GM12892 (cell line): ENCODE measurements around the gene RACGAP1. TPM values are rescaled to one million over a fixed set of nuclear protein-coding genes. Genes with fewer than 3 reads are reported as not detected.

Source experiments
- DNase-seq: peaks from one replicate; pipeline ENCODE4 v3.0.0; 2011; ENCODE audit not compliant: insufficient read length
- FAIRE-seq: peaks from 2 replicates; lab custom pipeline; 2011; peaks lifted over from hg19 to GRCh38; lab: Jason Lieb, UNC
- POLR2A ChIP-seq: IDR thresholded peaks from 2 replicates; pipeline ENCODE4 v1.6.1; 2011; ENCODE audit warnings: low read depth, low read length, control low read depth
- POLR2AphosphoS5 ChIP-seq: IDR thresholded peaks from 2 replicates; pipeline ENCODE4 v1.6.1; 2011; ENCODE audit warnings: low read depth, low read length, control low read depth
- TAF1 ChIP-seq: IDR thresholded peaks from 2 replicates; pipeline ENCODE4 v1.6.1; 2011; ENCODE audit warnings: low read depth, mild to moderate bottlenecking, control low read depth, low read length, borderline replicate concordance
- polyA plus RNA-seq: library from polyadenylated mRNA; unstranded; fragments of >200 nt; gene quantifications from one replicate; pipeline ENCODE4 v1.2.1, GENCODE V29; 2012; ENCODE audit warnings: missing spikeins, inconsistent platforms; ENCODE audit not compliant: missing spikeins

RACGAP1 gene
- 41.6 TPM for polyA plus RNA-seq

DNA sequence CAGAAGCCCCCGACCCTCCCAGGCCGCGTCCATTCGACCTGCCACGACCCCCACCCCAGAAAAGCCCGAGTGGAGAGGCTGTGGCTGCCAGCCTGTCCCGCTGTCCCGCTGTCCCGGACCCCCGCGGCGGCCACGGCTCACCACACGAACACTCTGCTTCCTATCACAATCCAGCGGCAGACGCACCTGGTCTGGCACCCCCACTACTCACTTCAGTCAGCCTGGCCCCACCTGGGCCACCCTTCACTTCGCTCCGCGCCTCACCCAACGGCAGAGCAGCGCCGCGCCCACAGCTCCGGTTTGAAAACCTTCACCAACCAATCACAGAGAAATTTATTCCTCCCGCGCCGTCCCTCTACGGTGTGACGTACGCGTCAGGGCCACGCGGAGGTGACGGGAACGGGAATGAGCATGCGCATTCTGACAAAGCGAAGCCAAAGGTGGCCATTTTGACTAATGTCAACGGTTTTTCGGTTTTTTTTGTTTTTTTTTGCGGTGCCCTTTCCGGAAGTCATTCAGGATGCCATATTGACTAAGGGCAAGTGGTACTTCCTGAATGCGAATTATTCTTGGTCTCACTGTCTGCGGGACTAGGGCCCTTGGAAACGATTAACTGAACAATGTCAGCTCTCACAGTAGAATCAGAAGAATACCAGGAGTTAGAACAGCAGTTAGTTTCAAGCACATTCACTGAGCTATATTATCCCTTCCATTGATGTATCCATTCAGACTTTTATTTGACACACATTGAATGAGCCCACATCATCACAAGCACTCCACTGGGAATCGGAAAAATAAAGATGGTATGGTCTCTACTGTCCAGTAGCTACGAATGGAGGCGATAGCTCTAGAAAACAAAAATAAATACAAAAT, at the start of gene RACGAP1:
Gene RACGAP1 (minus strand): TSS at position 308 of the 873 bp plus-strand sequence. CDS start 8,779 bp downstream, outside the sequence.
- FAIRE-seq: peak; percentile 96
- DNase-seq: peak; percentile 92
- peak; percentile 23; the same call in 1 of the 2 replicates for TF ChIP-seq TAF1
- TF ChIP-seq POLR2A: peak; percentile 75; the same call in 1 of the 2 replicates
- TF ChIP-seq POLR2AphosphoS5: peak; percentile 77; the same call in 1 of the 2 replicates

DNA sequence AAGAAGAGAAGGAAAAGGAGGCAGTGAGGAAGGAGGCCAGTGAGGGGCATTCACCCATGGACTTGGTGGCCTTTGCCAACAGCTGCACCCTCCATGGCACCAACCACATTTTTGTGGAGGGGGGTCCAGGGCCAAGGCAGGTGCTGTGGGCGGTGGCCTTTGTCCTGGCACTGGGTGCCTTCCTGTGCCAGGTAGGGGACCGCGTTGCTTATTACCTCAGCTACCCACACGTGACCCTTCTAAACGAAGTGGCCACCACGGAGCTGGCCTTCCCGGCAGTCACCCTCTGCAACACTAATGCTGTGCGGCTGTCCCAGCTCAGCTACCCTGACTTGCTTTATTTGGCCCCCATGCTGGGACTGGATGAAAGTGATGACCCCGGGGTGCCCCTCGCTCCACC, 48.4 kb upstream of the RACGAP1 start:
- no peak for TF ChIP-seq POLR2A
- TF ChIP-seq TAF1: no peak
- no peak for TF ChIP-seq POLR2AphosphoS5
- no peak for FAIRE-seq
- DNase-seq: no peak

DNA sequence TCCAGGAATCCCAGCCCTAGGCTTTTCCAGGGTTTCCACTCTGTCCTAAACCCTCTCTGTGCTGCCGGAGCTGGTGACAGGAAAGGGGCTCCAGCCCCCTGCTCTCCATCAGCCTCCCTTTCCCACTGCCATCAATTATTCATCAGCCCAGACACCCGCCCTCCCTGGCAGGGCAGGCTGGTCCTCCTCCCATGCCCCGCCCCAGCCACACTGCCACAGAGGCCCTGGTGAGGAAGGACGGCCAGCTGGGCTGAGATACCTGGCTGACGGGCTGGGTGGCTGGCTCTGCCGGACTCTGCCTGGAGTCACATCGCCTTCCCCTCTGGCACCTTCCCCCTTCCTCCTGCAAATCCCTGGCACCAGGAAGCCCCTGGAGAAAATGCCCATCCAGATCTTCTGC, 47.9 kb upstream of the RACGAP1 start:
- TF ChIP-seq POLR2AphosphoS5 (no peak), TAF1 (no peak), POLR2A (no peak)
- FAIRE-seq (no peak), DNase-seq (no peak)

DNA sequence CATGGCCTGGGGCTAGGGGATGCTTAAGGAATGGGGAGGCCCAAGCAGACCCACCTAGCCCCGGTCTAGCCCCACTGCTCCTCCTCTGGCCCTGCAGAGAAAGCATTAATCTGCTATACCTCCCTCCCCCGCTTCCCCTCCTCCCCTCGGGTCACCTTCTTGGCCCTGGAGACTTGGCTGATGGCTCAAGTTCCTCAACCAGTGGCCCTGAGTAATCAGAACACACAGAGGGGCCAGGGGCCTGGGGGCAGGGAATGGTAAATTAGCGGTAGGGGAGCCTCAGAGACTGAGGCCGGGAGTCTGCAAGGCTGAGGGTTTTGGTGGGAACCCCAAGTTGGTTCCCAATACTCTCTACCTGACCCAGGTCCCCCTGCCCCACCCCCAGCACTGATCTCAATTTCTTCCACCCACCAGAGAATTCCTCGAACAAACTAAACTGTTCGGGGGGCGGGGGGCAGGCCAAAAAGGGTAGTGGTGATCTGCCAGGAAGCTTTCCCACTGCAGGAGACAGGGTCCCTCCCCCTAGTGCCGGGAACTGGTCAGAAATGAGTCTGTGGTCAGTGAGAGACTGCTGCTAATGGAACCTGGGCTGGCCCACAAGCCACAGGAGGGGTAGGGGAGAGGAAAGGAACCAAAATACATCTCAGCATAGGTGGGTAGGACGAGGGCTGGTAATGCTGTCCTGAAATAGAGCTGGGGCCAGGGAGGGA, 47.1 kb upstream of the RACGAP1 start:
- TF ChIP-seq POLR2AphosphoS5: no peak
- TF ChIP-seq TAF1: no peak
- no peak for TF ChIP-seq POLR2A
- no peak for FAIRE-seq
- no peak for DNase-seq

DNA sequence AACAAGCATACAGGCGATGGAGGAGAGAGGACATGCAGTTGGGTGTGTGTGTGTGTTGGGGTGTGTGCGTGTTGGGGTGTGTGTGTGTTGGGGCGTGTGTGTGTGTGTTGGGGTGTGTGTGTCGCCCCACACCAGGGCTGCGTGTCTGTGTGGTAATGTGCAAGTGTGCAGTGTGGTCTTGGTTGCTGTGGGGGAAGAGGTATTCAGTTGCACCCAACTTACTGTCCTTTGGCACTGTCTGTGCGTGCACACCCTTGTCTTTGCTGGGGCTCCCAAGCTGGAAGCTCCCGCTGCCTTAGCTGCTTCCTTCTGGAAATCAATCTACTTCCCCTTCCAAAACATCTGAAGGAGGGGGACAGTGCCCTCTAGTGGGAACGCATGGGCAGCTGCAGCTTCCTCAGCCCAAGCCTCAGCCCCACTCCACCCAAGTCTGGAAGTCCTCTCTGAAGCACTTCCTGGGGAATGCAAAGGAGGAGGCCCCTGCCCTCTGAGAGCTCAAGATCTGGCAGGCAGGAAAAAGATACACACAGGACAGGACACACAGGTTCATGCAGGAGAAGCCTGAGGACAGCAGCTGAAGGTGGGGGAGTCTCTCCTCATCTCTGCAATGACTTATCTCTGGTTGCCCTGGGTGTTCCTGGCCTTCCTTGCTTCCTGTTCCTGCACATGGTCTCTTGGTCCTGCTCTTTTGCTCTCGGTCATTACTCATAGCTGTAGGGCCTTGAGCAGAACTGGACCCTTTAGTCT, 45.2 kb upstream of the RACGAP1 start:
- peak; percentile 85 for FAIRE-seq
- DNase-seq: peak; percentile 47
- TF ChIP-seq POLR2A (no peak), POLR2AphosphoS5 (no peak), TAF1 (no peak)

- TF ChIP-seq TAF1 (no peak), POLR2AphosphoS5 (no peak), POLR2A (no peak)
- FAIRE-seq: no peak
- DNase-seq: no peak
Observed at GRCh38 chr12:50069539-50069938, 44.2 kb upstream of the RACGAP1 start.

- TF ChIP-seq POLR2A (no peak), POLR2AphosphoS5 (no peak), TAF1 (no peak)
- no peak for FAIRE-seq
Observed at GRCh38 chr12:50069069-50069468, 43.8 kb upstream of the RACGAP1 start.

DNA sequence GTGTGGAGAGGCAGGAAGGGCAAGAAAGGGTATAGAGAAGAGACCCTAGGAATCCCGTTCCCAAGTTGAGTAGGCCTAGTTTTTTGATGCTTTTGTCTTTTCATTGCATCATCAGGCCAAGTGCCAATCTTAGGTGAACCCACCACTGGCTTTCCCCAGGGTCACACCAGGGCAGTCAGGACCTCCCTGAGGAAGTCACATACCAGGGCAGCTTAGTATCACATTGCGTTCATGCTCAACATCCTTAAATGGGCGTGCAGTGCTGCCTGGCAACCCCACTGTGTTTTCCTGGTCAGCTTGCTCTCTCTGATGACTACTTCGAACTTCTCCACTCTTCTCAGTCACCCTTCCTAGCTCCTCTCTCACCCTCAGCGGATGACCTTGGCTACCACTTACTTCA, 41.1 kb upstream of the RACGAP1 start:
- no peak for DNase-seq
- FAIRE-seq: no peak
- TF ChIP-seq POLR2AphosphoS5 (no peak), POLR2A (no peak), TAF1 (no peak)

More at GRCh38 chr12:50069069-50069468, 43.8 kb upstream of the RACGAP1 start:
- DNase-seq: no peak

DNA sequence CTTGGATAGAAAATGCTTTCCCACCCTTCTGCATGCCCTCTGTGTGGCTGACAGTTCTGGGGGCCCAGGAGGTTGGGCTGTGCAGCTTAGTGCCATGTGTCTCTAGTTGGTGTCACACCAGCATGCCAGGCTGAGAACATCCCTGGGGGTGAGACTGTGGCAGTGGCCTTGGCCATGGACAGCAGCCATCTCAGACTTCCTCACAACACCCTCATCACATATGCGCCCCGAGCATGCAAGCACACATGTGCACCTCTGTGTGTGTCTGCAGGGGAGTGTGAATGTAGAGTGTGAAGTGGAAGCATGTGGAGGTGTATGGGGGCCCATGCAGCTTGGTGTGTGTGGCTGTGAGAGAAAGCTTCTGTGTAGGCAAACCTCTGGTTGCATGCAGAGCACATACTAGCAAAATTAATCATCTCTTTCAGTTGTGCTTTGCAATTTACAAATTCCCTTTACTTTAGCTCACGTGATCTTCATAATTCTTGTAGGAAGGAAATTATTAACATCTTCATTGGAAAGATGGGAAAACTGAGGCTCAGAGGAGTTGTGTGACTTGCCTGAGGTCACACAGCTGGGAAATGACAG, 40.5 kb upstream of the RACGAP1 start:
- DNase-seq (no peak), FAIRE-seq (no peak)
- no peak for TF ChIP-seq TAF1
- no peak for TF ChIP-seq POLR2A
- no peak for TF ChIP-seq POLR2AphosphoS5

GRCh38 chr12:50062728-50063460, 37.6 kb upstream of the RACGAP1 start:
- no peak for FAIRE-seq
- TF ChIP-seq TAF1: no peak
- no peak for TF ChIP-seq POLR2AphosphoS5
- no peak for TF ChIP-seq POLR2A
- no peak for DNase-seq
